SHP77 treated with DMSO at 0.1 percent for 48 hours (cell line): ENCODE measurements around the gene DAZAP1.
A peak's percentile ranks its signal among the peaks of the same experiment; 100 is the strongest.

Experiments
- DNase-seq: peaks from one replicate; lab custom pipeline; 2025; lab: John Stamatoyannopoulos, UW

The DAZAP1 gene

DNA sequence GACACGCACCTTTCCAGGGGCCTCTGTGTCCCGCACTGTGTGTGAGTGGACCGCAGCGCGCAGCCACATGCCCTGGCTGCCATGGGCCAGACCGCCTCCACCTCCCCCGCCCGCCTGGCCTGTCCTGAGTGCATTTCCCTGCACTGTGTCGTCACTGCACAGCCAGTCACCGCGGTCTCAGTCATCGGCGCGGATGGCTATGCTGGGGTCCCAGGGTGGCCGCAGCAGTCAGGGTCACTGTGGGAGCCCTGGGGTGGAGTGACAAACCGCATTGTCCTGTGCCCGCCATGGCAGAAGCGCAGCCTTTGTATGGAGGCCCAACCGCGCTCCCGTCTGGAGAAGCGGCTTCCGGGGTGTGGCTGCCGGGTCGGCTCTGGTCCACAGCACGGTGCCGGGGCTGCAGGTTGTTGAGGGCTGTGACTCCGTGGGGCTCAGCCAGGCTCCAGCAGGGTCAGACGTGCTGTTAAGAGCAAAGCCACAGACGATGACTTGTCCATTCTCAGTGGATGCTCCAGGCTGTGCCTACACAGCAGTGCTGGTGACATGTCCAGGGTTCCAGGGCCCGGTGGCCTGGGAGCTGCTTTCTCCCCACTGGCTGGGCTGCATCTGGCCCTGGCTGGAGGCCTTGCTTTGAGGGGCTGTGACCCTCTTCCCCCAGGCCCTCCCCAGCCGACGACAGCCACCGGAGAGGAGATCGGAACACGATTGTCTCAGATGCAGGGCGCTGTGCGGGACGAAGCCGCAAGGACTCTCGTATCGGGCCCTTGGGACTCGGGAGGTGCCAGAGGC, 30.0 kb upstream of the DAZAP1 start:
- DNase-seq, result no peak

DNA sequence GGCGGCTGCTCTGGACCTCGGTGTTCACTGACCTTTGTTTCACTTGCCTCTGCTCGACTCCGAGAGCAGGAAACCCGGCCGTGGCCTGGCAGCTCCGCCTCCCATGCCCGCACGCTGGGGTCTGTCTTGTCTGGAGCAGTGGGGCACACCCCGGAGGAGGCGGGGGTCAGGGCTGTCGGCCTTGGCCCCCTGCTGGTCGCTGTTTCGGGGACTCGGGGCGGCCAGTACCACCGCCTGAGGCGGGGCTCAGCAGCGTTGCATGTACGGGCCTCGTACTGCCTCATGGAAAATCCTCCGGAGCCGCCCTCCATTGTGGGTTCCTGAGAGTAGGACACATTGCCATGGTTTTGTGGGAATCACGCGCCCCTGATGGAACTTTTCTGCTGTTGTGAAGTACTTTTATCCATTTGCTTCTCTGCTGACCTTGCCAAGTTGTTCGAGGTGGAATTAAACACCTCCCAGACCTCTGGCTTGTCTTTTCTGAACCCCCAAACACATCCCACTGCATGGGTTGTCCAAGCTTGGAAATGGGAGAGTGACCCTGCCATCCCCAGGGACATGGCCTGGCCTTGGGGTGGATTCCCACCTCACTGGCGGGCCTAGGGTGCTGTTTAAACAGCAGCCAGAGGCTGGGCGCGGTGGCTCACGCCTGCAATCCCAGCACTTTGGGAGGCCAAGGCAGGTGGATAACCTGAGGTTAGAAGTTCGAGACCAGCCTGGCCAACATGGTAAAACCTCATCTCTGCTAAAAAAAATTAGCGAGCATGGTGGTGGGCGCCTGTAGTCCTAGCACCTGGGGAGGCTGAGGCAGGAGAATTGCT, 29.2 kb upstream of the DAZAP1 start:
- DNase-seq, result no peak

DNA sequence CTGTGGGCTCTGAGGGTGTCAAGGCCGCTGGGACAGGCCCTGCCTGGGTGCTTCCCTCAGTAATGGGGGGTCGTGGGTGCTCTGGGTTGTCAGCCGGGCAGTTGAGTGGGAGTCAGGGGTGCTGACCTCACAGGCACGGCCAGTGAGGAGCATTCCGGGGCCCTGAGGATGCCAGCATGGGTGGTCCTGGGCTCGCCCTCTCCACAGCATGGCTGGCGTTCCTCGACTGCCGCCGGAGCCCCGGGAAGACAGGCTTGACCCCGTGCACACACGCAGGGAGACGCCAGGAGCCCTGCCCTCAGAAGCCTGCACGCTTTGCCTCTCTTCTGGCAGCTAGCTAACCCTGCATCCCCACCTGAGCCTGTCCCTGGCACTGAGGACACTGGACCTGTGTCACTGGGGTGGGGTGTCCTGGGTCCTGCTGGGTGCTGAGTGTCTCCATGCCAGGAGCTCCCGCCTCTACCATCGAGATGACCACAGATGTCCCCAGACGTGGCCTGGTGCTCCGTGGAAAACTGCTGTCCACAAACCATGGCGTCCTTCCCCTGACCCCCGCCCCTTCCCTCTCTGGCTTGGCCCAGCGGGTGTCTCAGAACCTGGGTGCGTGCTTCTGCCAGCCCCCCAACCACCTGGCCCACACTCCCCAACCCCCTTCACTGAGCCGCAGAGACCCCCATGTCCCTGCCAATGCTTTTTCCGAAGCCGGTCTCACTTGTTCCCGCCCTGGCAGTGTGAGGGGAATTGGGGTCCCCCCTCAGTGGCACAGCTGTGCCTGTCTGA, 28.1 kb upstream of the DAZAP1 start:
- DNase-seq, result no peak

DNA sequence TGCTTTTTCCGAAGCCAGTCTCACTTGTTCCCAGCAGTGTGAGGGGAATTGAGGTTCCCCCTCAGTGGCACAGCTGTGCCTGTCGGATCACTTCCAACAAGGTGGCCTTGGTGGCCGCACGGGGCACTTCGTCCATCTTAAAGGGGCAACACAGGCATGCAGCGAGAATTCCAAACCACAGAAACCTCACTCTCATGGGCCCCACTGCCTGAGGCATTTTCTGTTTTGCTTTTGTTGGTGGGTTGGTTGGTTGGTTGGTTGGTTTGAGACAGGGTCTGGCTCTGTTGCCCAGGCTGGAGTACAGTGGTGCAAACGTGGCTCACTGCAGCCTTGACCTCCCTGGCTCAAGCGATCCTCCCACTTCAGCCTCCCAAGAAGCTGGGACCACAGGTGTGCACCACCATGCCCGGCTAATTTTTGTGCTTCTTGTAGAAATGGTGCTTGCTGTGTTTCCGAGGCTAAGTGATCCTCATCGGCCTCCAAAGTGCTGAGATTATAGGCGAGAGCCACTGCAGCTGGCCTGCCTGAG, 27.4 kb upstream of the DAZAP1 start:
- no peak for DNase-seq

DNA sequence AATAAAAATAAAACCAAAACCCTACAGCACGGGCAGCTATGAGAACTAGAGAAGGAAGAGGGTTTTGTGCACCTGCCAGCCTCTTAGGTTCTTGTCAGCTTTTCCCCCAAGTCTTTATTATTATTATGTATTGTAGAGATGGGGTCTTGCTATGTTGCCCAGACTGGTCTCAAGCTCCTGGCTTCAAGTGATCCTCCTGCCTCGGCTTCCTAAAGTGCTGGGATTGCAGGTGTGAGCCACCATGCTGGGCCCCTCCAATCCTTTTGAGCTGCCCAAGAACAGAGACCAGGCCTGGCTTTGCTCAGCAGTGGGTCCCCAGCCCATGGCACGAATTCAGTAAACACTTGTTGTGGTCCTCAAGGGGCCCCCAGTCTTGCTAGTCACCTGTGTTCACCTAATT, 25.1 kb upstream of the DAZAP1 start:
- no peak for DNase-seq

DNA sequence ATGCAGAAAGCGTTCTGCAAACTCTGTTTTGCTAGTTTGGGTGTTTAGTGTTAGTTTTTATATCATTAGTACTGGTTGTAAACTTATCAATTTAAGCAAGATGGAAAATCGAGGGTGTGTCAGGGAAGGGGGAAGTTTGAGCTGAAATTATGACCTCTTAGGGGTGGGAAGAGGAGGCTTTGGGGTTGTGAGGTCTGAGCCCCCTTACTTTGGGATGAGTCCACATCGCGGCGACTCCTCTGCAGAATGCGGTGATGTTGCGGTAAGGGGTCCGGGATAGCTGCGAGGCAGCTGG, 24.4 kb upstream of the DAZAP1 start:
- no peak for DNase-seq

DNA sequence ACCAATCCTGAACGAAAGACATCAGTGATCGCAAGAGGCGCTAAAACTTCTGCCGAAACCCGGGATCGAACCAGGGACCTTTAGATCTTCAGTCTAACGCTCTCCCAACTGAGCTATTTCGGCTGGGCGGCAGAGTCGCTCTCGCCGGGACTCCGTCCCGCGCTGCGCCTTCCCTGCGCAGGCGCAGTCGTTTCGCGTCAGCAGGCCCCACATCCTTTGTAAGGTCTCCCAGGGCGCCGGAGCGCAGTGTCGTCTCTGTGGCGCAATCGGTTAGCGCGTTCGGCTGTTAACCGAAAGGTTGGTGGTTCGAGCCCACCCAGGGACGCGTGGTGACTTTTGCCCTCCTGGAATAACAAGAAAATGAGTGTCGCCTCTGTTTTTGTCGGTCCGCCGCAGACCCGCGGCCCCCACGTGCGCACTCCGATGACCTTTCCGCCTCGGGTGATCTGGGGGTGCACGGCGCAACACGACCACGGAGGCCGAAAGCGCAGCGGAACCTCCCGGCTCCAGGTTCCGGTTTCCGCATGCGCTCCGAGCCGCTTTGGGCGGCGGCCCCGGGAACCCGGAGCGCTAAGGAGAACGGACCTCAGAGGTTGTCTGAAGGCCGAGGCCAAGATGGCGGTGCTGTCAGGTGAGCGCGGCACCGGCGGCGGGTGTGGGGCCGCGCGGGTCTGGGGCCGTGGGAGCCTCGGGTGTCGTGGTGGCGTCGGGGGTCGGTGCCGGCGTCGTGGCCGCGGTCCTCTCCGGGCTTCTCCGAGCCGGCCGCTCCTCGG, 23.9 kb upstream of the DAZAP1 start, which contains the start of gene NDUFS7:
Gene NDUFS7, plus strand, starts transcription at position 596 of the 773 bp plus-strand sequence. Its CDS starts 20 bp downstream, at position 616.
- DNase-seq, result peak; percentile 58

DNA sequence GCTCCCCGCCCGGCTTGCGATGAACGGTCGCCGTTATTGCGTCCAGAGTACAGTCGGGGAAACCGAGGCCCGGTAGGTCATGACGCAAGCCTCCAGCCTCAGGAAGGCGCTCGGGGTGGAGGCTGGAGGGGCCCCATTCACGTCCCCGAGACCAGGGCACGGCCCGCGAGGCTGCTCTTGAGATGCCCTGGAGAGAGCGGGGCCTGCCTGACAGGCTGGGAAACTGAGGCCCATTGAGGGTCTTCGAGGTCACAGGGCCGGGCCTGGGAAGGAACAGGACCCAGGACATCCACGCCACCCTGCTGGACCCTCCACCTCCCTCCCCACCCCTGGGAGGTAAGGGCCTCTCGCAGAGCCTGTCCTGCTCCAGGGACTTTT, 23.3 kb upstream of the DAZAP1 start:
- DNase-seq, result no peak

DNA sequence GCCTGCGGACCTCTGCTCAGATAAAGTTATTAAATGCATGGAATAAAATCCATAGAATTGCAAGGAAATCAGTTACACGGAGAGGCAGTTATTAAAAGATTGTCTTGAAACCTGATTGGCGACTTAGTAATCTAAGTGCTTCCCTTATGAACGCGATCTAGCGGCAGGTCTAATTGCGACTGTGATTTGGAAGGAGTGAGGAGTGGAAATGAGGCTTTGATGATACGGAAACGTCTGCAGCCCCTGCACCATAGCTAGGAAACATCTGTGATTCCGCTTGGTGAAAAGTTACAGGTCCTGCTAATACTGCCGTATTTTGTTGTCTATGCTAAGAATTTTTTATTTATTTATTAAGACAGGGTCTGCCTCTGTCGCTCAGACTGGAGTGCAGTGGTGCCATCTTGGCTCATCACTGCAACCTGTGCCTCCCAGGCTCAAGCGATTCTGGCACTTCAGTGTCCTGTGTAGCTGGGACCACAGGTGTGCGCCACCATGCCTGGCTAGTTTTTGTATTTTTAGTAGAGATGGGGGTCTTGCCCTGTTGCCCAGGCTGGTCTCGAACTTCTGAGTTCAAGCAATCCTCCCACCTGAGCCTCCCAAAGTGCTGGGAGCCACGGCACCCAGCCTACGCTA, 22.8 kb upstream of the DAZAP1 start:
- DNase-seq, result no peak

DNA sequence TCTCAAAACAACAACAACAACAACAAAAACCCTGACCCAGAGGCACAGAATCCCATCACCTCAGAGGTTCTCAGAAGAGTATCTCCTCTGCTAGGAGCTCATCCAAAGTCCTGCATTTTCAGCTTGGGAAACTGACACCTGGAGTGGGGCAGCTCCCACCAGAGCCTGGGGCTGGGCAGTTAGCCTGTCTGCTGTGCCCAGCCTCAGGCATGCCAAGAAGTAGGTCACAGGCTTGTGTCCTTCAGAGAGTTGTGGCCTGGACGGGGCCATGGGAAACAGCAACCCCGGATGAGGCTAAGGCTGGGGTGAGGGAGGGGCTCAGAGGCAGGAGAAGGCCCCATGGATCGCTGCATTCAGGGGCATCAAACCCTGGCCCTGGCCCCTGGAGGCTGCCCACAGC, 21.6 kb upstream of the DAZAP1 start:
- DNase-seq, result no peak

DNA sequence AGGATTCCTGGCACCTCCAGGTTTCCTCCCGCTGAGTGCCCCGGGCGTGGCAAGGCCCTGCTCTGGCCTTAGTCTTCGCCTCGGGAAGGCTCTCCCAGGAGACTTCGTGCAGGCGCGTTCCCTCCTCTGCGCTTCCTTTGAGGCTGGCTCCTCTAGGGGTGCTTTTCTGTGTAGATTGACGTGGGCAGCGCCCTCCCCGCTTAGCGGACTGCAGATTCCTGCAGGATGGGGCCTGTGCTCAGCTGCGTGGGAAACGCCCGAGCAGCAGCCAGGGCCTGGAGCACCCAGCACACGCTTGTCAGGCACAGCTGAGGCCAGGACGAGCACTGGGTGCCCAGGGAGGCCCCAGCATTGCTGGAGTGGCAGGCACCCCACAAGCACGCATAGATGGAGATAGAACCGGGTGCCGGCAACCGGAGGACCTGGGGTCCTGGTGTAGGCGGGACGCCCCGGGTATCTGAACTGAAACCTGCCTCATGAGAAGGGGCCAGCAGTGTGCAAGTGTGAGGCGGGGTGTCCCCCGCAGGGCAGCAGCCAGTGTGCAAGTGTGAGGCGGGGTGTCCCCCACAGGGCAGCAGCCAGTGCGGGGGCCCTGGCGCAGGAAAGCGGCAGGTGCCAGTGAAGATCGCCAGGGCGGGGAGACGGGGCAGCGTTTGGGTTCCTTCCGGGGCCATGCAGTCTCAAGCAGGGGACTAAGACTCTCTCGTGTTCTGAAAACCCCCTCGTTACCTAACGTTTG, 20.3 kb upstream of the DAZAP1 start:
- no peak for DNase-seq

DNA sequence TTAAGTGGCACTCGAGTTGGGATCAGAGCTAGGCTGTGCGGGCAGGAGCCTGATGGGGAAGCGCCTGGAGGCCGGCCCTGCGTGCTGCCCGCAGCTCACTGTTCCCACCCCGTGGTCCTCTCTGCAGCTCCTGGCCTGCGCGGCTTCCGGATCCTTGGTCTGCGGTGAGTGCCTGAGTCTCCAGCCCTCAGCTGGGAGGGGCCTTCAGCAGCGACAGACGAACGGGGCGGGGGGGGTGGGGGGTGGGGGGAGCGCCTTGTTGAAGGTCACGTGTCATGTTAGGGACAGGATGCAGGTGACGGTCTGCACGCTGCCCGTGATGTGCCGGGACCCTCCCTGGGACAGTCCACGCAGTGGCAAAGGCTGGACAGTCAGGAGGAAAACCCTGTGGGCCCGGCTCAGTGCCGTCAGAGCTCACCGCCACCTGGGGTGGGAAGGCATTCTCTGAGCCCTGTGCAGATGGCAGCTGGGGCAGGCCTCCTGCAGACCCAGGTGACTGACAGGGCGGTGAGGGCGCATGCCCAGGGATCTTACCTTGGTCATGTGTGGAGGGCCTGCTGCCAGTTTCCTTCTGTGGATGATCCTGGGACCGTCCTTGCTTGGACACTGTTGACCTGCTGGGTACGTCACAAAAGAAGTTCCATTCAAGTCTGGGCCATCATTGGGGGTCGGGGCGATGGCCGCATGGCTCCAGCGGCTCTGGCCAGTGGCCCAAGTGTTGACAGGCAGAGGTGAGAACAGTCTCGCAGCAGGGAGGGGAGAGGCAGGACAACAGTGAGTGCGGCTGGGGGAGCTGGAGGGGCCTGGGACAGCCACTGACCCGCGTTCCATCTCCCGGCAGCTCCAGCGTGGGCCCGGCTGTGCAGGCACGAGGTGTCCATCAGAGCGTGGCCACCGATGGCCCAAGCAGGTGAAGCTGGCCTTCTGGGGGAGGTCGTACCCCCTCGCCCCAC, 19.4 kb upstream of the DAZAP1 start:
- DNase-seq, result no peak

DNA sequence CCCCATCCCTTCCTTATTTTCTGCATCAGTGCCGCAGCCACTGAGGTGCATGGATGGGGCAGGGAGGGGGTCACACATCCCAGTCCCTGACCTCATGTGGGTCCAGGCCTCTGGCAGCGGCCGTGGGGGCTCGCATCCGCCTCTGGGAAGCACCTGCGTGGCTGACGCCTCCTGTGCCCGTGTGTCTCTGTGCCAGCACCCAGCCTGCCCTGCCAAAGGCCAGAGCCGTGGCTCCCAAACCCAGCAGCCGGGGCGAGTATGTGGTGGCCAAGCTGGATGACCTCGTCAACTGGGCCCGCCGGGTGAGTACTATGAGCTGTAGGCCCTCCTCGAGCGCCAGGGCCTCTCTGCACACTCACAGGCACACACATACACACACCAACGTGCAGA, 18.8 kb upstream of the DAZAP1 start:
- DNase-seq, result no peak

DNA sequence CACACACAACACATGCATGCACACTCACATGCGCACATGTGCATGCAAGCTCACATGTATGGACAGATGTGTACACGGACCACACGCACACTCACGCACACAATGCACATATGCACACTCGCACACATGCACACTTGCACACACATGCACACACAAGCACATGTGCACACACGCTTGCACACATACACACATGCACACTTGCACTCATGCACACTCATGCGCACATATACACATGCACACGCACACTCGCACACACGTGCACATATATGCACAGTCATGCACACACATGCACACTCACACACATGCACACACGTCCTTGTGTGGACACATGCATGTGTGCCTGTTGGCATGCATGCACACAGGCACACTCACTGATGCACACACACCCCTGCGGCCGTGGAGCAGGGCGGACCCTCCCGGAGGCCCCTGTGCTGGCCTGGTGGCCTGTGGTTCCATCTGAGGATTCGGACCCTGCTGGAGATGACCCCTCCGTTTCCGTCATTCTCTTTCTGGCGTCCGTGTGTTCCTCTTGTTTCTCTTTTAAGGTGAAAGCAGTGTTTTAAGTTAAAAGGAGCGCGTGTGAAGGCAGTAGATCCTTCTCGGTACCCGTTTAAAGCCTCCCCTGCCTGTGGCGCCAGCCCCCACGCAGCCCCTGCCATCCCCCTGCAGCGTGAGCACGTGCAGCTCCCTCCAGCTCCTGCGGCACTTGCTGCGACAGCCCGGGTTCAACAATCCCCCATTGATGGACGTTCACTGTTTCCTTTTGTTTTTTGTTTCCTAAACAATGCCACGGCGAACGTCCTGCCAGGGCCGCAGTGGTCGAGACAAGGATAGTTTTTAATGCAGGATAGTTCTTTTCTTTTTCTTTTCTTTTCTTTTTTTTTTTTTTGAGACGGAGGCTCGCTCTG, 18.1 kb upstream of the DAZAP1 start:
- no peak for DNase-seq

DNA sequence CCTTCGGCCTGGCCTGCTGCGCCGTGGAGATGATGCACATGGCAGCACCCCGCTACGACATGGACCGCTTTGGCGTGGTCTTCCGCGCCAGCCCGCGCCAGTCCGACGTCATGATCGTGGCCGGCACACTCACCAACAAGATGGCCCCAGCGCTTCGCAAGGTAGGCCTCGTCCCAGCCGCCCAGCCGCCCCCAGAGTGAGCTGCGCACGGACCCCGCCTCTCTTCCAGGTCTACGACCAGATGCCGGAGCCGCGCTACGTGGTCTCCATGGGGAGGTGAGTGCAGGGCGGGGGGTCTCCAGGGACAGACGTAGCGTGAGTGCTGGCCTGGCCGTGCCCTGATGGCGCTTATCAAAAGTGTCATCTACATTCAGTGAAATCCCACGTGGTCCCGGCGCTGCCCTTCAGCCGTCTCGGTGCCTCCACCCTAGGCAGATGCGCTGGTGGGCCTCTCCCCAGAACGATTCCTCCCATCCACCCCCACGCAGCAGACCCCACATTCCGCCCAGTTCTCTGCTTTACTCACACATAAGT, 16.4 kb upstream of the DAZAP1 start:
- no peak for DNase-seq

DNA sequence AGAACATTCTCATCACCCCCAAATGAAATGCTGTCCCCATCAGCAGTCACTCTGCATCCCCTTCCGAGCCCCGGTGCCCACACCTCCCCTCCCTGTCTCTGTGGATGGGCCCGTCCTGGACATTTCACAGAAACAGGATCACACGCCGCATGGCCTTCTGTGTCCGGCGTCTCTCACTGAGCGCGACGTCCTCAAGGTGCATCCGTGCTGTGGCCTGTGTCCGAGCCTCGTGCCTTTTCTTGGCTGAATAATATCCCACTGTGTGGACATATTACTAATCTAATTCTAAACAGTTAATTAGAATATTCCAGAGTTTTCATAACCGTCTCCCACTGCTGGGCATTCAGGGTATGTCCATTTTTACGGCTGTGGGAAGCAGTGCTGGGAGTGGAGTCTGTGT, 15.0 kb upstream of the DAZAP1 start:
- DNase-seq, result no peak

DNA sequence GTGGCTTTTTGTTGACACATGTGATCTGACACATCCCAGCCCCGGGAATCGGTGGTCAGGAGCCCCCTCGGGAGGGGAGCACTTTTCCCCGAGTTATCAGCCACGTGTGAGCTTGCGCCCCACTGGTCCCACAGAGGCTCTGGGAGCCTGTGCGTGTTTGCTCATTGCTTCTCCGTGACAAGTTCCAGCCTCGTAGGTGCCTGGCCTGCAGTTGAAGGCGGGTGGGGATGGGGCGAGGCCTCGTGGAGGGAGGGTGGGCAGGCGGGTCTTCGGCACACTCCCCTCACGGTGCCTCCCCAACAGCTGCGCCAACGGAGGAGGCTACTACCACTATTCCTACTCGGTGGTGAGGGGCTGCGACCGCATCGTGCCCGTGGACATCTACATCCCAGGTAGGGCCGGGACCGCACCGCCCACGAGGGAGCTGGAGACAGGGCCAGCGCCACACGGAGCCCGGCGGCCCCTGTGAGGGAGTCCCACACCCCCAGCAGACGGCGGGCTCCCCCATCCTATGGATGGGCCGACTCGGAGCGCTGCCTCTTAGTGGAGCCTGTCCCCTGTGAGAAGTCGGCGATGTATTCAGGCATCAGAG, 14.4 kb upstream of the DAZAP1 start:
- DNase-seq, result no peak

DNA sequence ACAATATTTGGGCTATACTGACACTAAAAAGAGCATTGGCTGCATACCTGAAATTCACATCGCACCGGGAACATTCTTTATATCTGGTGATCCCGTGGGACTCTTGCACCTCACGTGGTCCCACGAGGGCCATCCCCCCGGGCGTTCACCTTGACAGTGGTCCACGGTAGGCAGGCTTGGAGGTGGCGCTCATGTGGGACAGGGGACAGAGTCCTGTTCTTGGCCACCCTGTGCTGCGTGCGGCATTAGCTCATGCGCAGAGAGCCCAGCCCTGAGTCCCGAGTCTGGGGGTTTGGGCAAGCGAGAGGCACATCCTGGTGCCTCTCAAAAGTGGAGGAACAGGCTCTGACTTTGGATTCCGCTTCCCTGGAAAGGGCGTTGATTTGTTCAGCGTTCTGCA, 13.5 kb upstream of the DAZAP1 start:
- no peak for DNase-seq
